BE2C (cell line): Measurements from ENCODE around the gene CAPN15.

Source experiments
- DNase-seq: peaks from one replicate; pipeline ENCODE4 v3.0.0-alpha.2; 2020
- H3K27me3 ChIP-seq: fragments of 250-450 bp; sonication (Bioruptor Pico); 2 replicates; pipeline ENCODE4 v1.5.1; 2020; ENCODE audit warnings: mild to moderate bottlenecking
- H3K36me3 ChIP-seq: fragments of 250-450 bp; sonication (Bioruptor Pico); 2 replicates; pipeline ENCODE4 v1.5.1; 2020; ENCODE audit warnings: mild to moderate bottlenecking
- H3K4me1 ChIP-seq: fragments of 250-450 bp; sonication (Bioruptor Pico); 2 replicates; pipeline ENCODE4 v1.5.1; 2020
- H3K4me3 ChIP-seq: 2 replicates; pipeline ENCODE4 v1.5.1; 2011; ENCODE audit warnings: low read depth, low read length
- H3K9me3 ChIP-seq: fragments of 250-450 bp; sonication (Bioruptor Pico); 2 replicates; pipeline ENCODE4 v1.5.1; 2020
- CTCF ChIP-seq: IDR thresholded peaks from 2 replicates; pipeline ENCODE4 v1.5.1; 2012; ENCODE audit warnings: mild to moderate bottlenecking, low read depth, low read length

Gene CAPN15

DNA sequence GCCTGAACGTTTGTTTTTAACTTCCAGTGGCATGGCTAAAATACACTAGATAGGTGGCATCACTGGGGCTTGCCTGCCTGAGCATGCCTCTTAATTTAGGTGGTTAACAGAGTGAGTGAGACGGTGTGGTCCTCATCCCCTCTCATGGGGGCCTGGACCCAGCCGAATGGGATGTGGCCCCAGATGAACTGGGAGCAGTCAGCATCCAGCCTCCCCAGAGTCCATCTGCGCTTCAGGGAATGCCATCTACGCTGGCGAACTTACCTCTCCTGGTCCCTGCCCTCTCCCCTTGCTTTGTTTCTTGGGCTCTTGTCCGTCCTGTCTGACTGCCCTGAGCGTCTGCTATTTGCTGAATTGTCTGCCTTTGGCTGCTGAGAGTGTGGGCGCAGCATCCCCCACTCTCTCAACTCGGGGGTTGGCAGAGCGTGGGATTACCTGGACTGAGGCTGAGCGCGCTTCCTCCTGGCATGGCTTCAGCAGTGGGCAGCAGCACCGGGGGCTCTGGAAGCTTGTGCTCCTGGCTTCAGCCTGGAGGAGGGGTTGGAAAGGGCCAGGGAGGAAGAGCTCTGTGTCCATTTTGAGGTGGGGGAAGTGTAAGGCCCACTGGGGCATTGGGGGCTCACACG is 64.5 kb downstream of the CAPN15 start:
- DNase-seq: no peak
- Histone ChIP-seq H3K27me3 (no peaks in the 10 kb centered on the region), H3K9me3 (no peaks in the 10 kb centered on the region), H3K4me3 (no peak overlapping the region), H3K36me3 (0 out of 2 replicates have a peak, but pooled peaks cover 4% of the 10 kb centered on the region), H3K4me1 (peaks cover 5% of the 10 kb centered on the region)
- no peak for TF ChIP-seq CTCF

GRCh38 chr16:592518-593306 is 65.2 kb downstream of the CAPN15 start:
- no peaks in the 10 kb centered on the region for H3K27me3 ChIP-seq
- no peaks in the 10 kb centered on the region for H3K9me3 ChIP-seq
- DNase-seq: no peak
- 0 out of 2 replicates have a peak, but pooled peaks cover 4% of the 10 kb centered on the region for H3K36me3 ChIP-seq
- peaks cover 5% of the 10 kb centered on the region for H3K4me1 ChIP-seq
- H3K4me3 ChIP-seq: no peak overlapping the region
- no peak for TF ChIP-seq CTCF

DNA sequence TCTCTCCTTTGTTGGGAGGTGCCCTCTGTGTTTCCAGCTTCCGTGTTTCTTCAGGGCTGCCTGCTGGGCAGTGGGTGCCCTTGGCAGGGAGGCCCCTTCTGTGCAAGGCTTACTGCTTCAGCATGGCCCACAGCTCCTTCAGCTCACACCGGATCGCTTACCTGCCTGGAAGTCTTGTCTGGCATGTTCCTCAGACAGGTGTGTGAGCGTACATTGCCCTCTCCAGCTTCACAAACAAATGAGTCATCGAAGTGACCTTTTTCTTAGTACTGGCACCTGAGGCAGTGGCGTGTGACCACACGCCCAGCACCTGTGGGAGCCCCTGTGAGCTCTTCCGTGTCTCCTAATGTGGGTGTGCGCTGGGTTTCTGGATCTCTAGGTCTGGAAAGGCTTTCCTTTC is 65.9 kb downstream of the CAPN15 start:
- TF ChIP-seq CTCF: no peak
- Histone ChIP-seq H3K4me1 (no peaks in the 10 kb centered on the region), H3K4me3 (no peak overlapping the region), H3K36me3 (0 out of 2 replicates have a peak, but pooled peaks cover 4% of the 10 kb centered on the region), H3K27me3 (no peaks in the 10 kb centered on the region), H3K9me3 (no peaks in the 10 kb centered on the region)
- DNase-seq: no peak

GRCh38 chr16:593807-594206 is 66.3 kb downstream of the CAPN15 start:
- Histone ChIP-seq H3K36me3 (peaks cover 6% of the 10 kb centered on the region; the same call in 1 of the 2 replicates), H3K9me3 (no peaks in the 10 kb centered on the region), H3K4me3 (no peak overlapping the region), H3K4me1 (no peaks in the 10 kb centered on the region), H3K27me3 (no peaks in the 10 kb centered on the region)
- no peak for TF ChIP-seq CTCF
- no peak for DNase-seq

DNA sequence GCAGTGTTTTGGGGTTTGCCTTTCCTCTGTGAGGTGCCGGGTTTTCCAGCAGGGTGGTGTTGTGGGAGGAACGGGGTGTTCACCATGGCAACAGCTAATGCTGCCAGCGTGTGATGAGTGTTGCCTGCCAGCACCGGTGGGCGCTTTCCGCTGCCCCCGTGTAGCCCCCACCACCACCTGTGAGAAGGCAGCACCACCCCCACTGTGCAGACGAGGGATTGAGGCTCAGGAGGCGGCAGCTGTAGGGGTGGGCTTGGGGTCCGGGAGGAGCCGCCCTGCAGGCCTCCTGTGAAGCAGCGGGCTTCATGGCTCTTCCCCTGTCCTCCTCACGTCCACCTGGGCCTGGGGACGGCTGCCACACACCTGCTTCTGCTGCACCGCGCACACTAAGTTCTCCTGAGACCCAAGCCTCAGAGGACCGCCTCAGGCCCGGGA is 67.6 kb downstream of the CAPN15 start:
- no peak overlapping the region for H3K4me3 ChIP-seq
- no peaks in the 10 kb centered on the region for H3K9me3 ChIP-seq
- TF ChIP-seq CTCF: no peak
- DNase-seq: no peak
- peaks cover 11% of the 10 kb centered on the region; the same call in 1 of the 2 replicates for H3K36me3 ChIP-seq
- no peaks in the 10 kb centered on the region for H3K4me1 ChIP-seq
- no peaks in the 10 kb centered on the region for H3K27me3 ChIP-seq
